H1 (cell line): Measurements from ENCODE around the gene CNN3. TPM values are rescaled to one million over a fixed set of nuclear protein-coding genes. Genes with fewer than 3 reads are reported as not detected.
A peak's percentile ranks its signal among the peaks of the same experiment; 100 is the strongest.

Source experiments
- CTCF ChIA-PET: fragments of 300-600 bp; sonication (Branson Sonifier 250); formaldehyde crosslinking; loops from one replicate; lab custom pipeline; 2021; ENCODE audit not compliant: partially characterized antibody; lab: Charles Lee
- POLR2A ChIA-PET: fragments of 300-600 bp; sonication (Branson Sonifier 250); formaldehyde crosslinking; loops from one replicate; lab custom pipeline; 2021; ENCODE audit warnings: inconsistent platforms; ENCODE audit not compliant: partially characterized antibody; lab: Charles Lee
- DNase-seq, 2 experiments: peaks; one replicate each; pipeline versions ENCODE4 v3.0.0 to v3.0.0-alpha.2; 2010 to 2022; ENCODE audit warnings: low spot score in 2 of 2, low read depth in 1 of 2, mixed read lengths in 1 of 2
- FAIRE-seq: peaks from 2 replicates; lab custom pipeline; 2011; peaks lifted over from hg19 to GRCh38; lab: Jason Lieb, UNC
- H2AFZ ChIP-seq: 2 replicates; pipeline ENCODE4 v1.8.1; 2012; ENCODE audit warnings: low read length, inconsistent platforms
- H2AK5ac ChIP-seq: 2 replicates; pipeline ENCODE4 v1.6.1; 2013; ENCODE audit warnings: low read depth, low read length
- H2BK120ac ChIP-seq: replicated peaks from 2 replicates; pipeline ENCODE3; 2013; ENCODE audit warnings: low read depth, low read length, inconsistent platforms
- H2BK12ac ChIP-seq: 2 replicates; pipeline ENCODE4 v1.6.1; 2013; ENCODE audit warnings: low read depth, low read length
- H2BK15ac ChIP-seq: 2 replicates; pipeline ENCODE4 v1.6.1; 2013; ENCODE audit warnings: low read length
- H2BK20ac ChIP-seq: 2 replicates; pipeline ENCODE4 v1.6.1; 2013; ENCODE audit warnings: low read length
- H2BK5ac ChIP-seq: 2 replicates; pipeline ENCODE4 v1.6.1; 2013; ENCODE audit warnings: low read depth, low read length
- H3K14ac ChIP-seq: 2 replicates; pipeline ENCODE4 v1.6.1; 2013; ENCODE audit warnings: inconsistent platforms; ENCODE audit not compliant: insufficient read length
- H3K18ac ChIP-seq: 2 replicates; pipeline ENCODE4 v1.6.1; 2013; ENCODE audit warnings: low read length; ENCODE audit errors: extremely low read depth
- H3K23ac ChIP-seq: 2 replicates; pipeline ENCODE4 v1.6.1; 2013; ENCODE audit warnings: inconsistent platforms; ENCODE audit not compliant: insufficient read length
- H3K23me2 ChIP-seq: 2 replicates; pipeline ENCODE4 v1.6.1; 2013; ENCODE audit warnings: low read depth, low read length
- H3K27ac ChIP-seq: 2 replicates; pipeline ENCODE4 v1.6.1; 2011; ENCODE audit warnings: low read depth, low read length, inconsistent platforms
- H3K27me3 ChIP-seq, 4 experiments: replicated peaks in 1 of 4; 1 replicate in 1 of 4; 2 replicates in 3 of 4; pipeline versions ENCODE4 v1.6.1 to v1.8.1; 2011 to 2013; ENCODE audit warnings: low read length in 3 of 4, mild to moderate bottlenecking in 3 of 4, inconsistent platforms in 2 of 4, mixed read lengths in 2 of 4, moderate library complexity in 1 of 4; ENCODE audit not compliant: control insufficient read depth in 3 of 4, insufficient read depth in 3 of 4; ENCODE audit errors: extremely low read depth in 1 of 4
- H3K36me3 ChIP-seq, 4 experiments: 2 replicates each; pipeline versions ENCODE4 v1.6.1 to v1.8.1; 2011 to 2013; ENCODE audit warnings: mild to moderate bottlenecking in 4 of 4, low read length in 3 of 4, moderate library complexity in 2 of 4, control low read depth in 1 of 4, inconsistent platforms in 1 of 4; ENCODE audit not compliant: insufficient read depth in 4 of 4, control insufficient read depth in 2 of 4
- H3K4ac ChIP-seq: replicated peaks from 2 replicates; pipeline ENCODE3; 2013; ENCODE audit warnings: low read length, low read depth, mixed read lengths, inconsistent platforms; ENCODE audit not compliant: insufficient read length
- H3K4me1 ChIP-seq, 4 experiments: replicated peaks in 1 of 4; 1 replicate in 1 of 4; 2 replicates in 3 of 4; pipeline versions ENCODE4 v1.6.1 to v1.8.1; 2011 to 2013; ENCODE audit warnings: low read length in 3 of 4, inconsistent platforms in 2 of 4, mixed read lengths in 1 of 4; ENCODE audit not compliant: insufficient read depth in 4 of 4, control insufficient read depth in 3 of 4
- H3K4me2 ChIP-seq, 2 experiments: 2 replicates each; pipeline versions ENCODE4 v1.6.1 to v1.8.1; 2011 to 2013; ENCODE audit warnings: low read depth in 2 of 2, low read length in 2 of 2, control low read depth in 1 of 2, inconsistent platforms in 1 of 2, mild to moderate bottlenecking in 1 of 2; ENCODE audit not compliant: insufficient read depth in 1 of 2
- H3K4me3 ChIP-seq, 4 experiments: fragments of 200-600, 300-600 bp in 1 of 4; sonication (generic), shearing (Covaris generic), sonication (Bioruptor Twin) in 1 of 4; 2 replicates each; pipeline versions ENCODE4 v1.5.1 to v1.8.1; 2011 to 2016; ENCODE audit warnings: low read length in 4 of 4, low read depth in 3 of 4, control low read depth in 2 of 4, inconsistent platforms in 2 of 4, mild to moderate bottlenecking in 2 of 4, mixed read lengths in 1 of 4, moderate library complexity in 1 of 4; ENCODE audit not compliant: insufficient read depth in 2 of 4; ENCODE audit errors: extremely low read depth in 1 of 4
- H3K56ac ChIP-seq: replicated peaks from 2 replicates; pipeline ENCODE3; 2013; ENCODE audit warnings: low read depth, mild to moderate bottlenecking, mixed read lengths, low read length, inconsistent platforms; ENCODE audit not compliant: insufficient read length
- H3K79me1 ChIP-seq: 2 replicates; pipeline ENCODE4 v1.6.1; 2013; ENCODE audit warnings: low read depth, low read length, control low read depth
- H3K79me2 ChIP-seq, 2 experiments: 2 replicates each; pipeline versions ENCODE4 v1.6.1 to v1.8.1; 2012 to 2013; ENCODE audit warnings: low read length in 2 of 2, mild to moderate bottlenecking in 2 of 2, inconsistent platforms in 1 of 2; ENCODE audit not compliant: insufficient read depth in 2 of 2, control insufficient read depth in 1 of 2
- H3K9ac ChIP-seq, 4 experiments: replicated peaks in 1 of 4; 1 replicate in 1 of 4; 2 replicates in 3 of 4; pipeline versions ENCODE4 v1.6.1 to v1.8.1; 2011 to 2013; ENCODE audit warnings: low read depth in 3 of 4, low read length in 3 of 4, control low read depth in 2 of 4, mild to moderate bottlenecking in 2 of 4, moderate library complexity in 2 of 4, inconsistent platforms in 1 of 4; ENCODE audit errors: extremely low read depth in 1 of 4
- H3K9me3 ChIP-seq, 2 experiments: 2 replicates each; pipeline versions ENCODE4 v1.6.1 to v1.8.1; 2012 to 2013; ENCODE audit warnings: mild to moderate bottlenecking in 2 of 2, moderate library complexity in 2 of 2, control low read depth in 1 of 2, inconsistent platforms in 1 of 2, low read depth in 1 of 2, low read length in 1 of 2, mixed read lengths in 1 of 2; ENCODE audit not compliant: insufficient read depth in 2 of 2
- H4K20me1 ChIP-seq, 2 experiments: replicated peaks in 1 of 2; 2 replicates each; pipeline versions ENCODE3 to v1.8.1; 2011 to 2013; ENCODE audit warnings: inconsistent platforms in 2 of 2, low read length in 2 of 2, mild to moderate bottlenecking in 1 of 2; ENCODE audit not compliant: insufficient read depth in 2 of 2, control insufficient read depth in 1 of 2
- H4K5ac ChIP-seq: 2 replicates; pipeline ENCODE4 v1.6.1; 2013; ENCODE audit warnings: low read length, low read depth, mixed read lengths, inconsistent platforms; ENCODE audit not compliant: insufficient read length
- H4K8ac ChIP-seq: 2 replicates; pipeline ENCODE4 v1.8.0; 2013; ENCODE audit warnings: mild to moderate bottlenecking, moderate library complexity, low read length, inconsistent platforms; ENCODE audit not compliant: insufficient read depth; ENCODE audit errors: extremely low read depth
- H4K91ac ChIP-seq: replicated peaks from 2 replicates; pipeline ENCODE3; 2013; ENCODE audit warnings: low read length, mixed read lengths, inconsistent platforms; ENCODE audit not compliant: insufficient read length
- HDAC2 ChIP-seq, 2 experiments: fragments of 300-600 bp in 1 of 2; sonication (generic) in 1 of 2; IDR thresholded peaks; 2 replicates each; pipeline ENCODE4 v1.6.1; 2011 to 2012; ENCODE audit warnings: low read depth in 2 of 2, low read length in 2 of 2, mild to moderate bottlenecking in 2 of 2, moderate library complexity in 2 of 2, borderline replicate concordance in 1 of 2, inconsistent platforms in 1 of 2
- KDM1A ChIP-seq: fragments of 200-600, 300-600 bp; sonication (generic); IDR thresholded peaks from 2 replicates; pipeline ENCODE4 v1.7.1; 2016; ENCODE audit warnings: mild to moderate bottlenecking, low read length, borderline replicate concordance
- KDM4A ChIP-seq: IDR thresholded peaks from one replicate; pipeline ENCODE4 v1.7.1; 2012; ENCODE audit warnings: low read depth, mild to moderate bottlenecking, moderate library complexity, low read length, inconsistent platforms; ENCODE audit not compliant: severe bottlenecking
- KDM5A ChIP-seq: fragments of 200-600 bp; IDR thresholded peaks from 2 replicates; pipeline ENCODE4 v1.7.1; 2012; ENCODE audit warnings: mild to moderate bottlenecking, low read length, inconsistent platforms, mixed read lengths
- MAFK ChIP-seq: IDR thresholded peaks from 2 replicates; pipeline ENCODE4 v1.6.1; 2012; ENCODE audit warnings: low read depth, mild to moderate bottlenecking, improper control_type of control experiment, low read length
- PHF8 ChIP-seq: fragments of 200-600 bp; sonication (generic); conservative IDR thresholded peaks from 2 replicates; pipeline ENCODE4 v1.7.1; 2012; ENCODE audit warnings: low read depth, mild to moderate bottlenecking, inconsistent platforms, low read length, moderate library complexity
- POLR2A ChIP-seq, 2 experiments: IDR thresholded peaks; 1 replicate in 1 of 2; 2 replicates in 1 of 2; pipeline ENCODE4 v1.6.1; 2011; ENCODE audit warnings: low read depth in 2 of 2, low read length in 2 of 2, mild to moderate bottlenecking in 2 of 2; ENCODE audit errors: control extremely low read depth in 1 of 2
- WGBS, 2 experiments: shearing (Covaris generic) in 1 of 2; methylation state at CpG; one replicate each; pipeline versions ENCODE4 v1.1.6 to v1.1.7; 2013 to 2015; ENCODE audit warnings: low lambda C conversion rate in 2 of 2, mixed read lengths in 2 of 2, inconsistent platforms in 1 of 2, low coverage in 1 of 2, missing lambda C conversion rate in 1 of 2; ENCODE audit not compliant: insufficient replicate concordance in 2 of 2, insufficient coverage in 1 of 2, insufficient read length in 1 of 2; ENCODE audit errors: extremely low coverage in 1 of 2, missing lambda C conversion rate in 1 of 2; 5-methylcytosine and 5-hydroxymethylcytosine counted together
- polyA plus RNA-seq, 7 experiments: library from polyadenylated mRNA; depleted of rRNA in 3 of 7; stranded (reverse) in 5 of 7; unstranded in 2 of 7; fragments of >200 nt in 5 of 7; fragments of 200-250 nt in 2 of 7; gene quantifications; 1 replicate in 5 of 7; 2 replicates in 1 of 7; 4 replicates in 1 of 7; pipeline versions ENCODE4 v1.2.1 to v1.2.3, GENCODE V29; 2011 to 2013; ENCODE audit warnings: missing spikeins in 2 of 7, mixed read lengths in 2 of 7
- total RNA-seq: library from RNA; stranded (reverse); fragmentation: NEBNext Ultra II Directional; extraction: Animal tissue kit (Norgen Biotek cat#: 25700); gene quantifications from 2 replicates; pipeline ENCODE4 v1.2.1, GENCODE V29; 2021
- TF ChIP-seq, protein P1 (sequence below): IDR thresholded peaks from 2 replicates; pipeline ENCODE4 v1.6.1; 2012; ENCODE audit warnings: low read length, inconsistent platforms

CNN3 gene
- total and polyA plus RNA-seq, 2 of the 8 experiments (the other 6 are each of a cell fraction or from before 2014, with no cell fraction given), result 134 to 266 TPM

GRCh38 chr1:94927405-94928175, 680 bp upstream of the CNN3 start:
- FAIRE-seq (no peak), DNase-seq (peak in 1 of 2 experiments; percentile 23)
- Histone ChIP-seq H3K23ac (no peak overlapping the region), H3K79me1 (peaks cover 8% of the 10 kb centered on the region), H2BK5ac (peak overlapping the region; percentile 94), H2BK120ac (peak overlapping the region; percentile 98), H3K27me3 (no peaks in the 10 kb centered on the region), H3K4me2 (peak overlapping the region; percentile 76 to 85), H2BK15ac (no peak overlapping the region), H3K4ac (no peak overlapping the region), H2BK20ac (no peak overlapping the region), H3K36me3 (peaks cover 0 to 11% (median 0%) of the 10 kb centered on the region in 4 experiments; a peak in 1 of 8 replicates), H4K5ac (peak overlapping the region; percentile 64), H3K9me3 (no peaks in the 10 kb centered on the region), H3K56ac (peak overlapping the region; percentile 65), H4K20me1 (peaks cover 18 to 22% of the 10 kb centered on the region in 2 experiments), H3K4me1 (peaks cover 4 to 20% (median 14%) of the 10 kb centered on the region in 4 experiments; a peak in 6 of 7 replicates), H3K18ac (peak overlapping the region; percentile 80), H3K4me3 (peak overlapping the region; percentile 44 to 98 (median 64)), H3K27ac (peak overlapping the region; percentile 96), H3K79me2 (peaks cover 24 to 65% of the 10 kb centered on the region in 2 experiments), H2AFZ (peak overlapping the region; percentile 66; the same call in 1 of the 2 replicates), H4K8ac (peak overlapping the region; percentile 76; the same call in 1 of the 2 replicates), H3K23me2 (peaks cover 7% of the 10 kb centered on the region), H3K14ac (no peak overlapping the region), H2AK5ac (no peak overlapping the region), H2BK12ac (peak overlapping the region; percentile 40; the same call in 1 of the 2 replicates), H4K91ac (peak overlapping the region; percentile 98), H3K9ac (peak overlapping the region; percentile 72 to 87 (median 76))
- POLR2A ChIA-PET, result interaction anchor here (0.5 to 2.5 kb wide), 24 partner anchors 8 to 376 kb away, joined by 3 to 18 read pairs (median 3); no protein-coding TSS in a partner anchor
- CTCF ChIA-PET, result interaction anchor here (0.6 to 1.8 kb wide), 6 partner anchors 35 to 113 kb away, joined by 3 to 7 read pairs (median 3); no protein-coding TSS in a partner anchor
- 7% methylated on average over 40 of the region's 40 CpGs; no CpG with 5 or more reads in 1 of the 2 experiments for WGBS, 2 experiments
- TF ChIP-seq PHF8 (peak; percentile 62), POLR2A (IDR thresholded peaks at IDR 0.05; ENCODE audit: control extremely low read depth in 1 of 2, low read depth in 2 of 2, low read length in 2 of 2) (peak; percentile 62 to 86; a peak in 2 of 3 replicates), KDM5A (no peak), KDM4A (peak; percentile 1), KDM1A (no peak), HDAC2 (IDR thresholded peaks at IDR 0.05; ENCODE audit: borderline replicate concordance in 1 of 2, low read depth in 2 of 2, low read length in 2 of 2) (no peak; a peak in 1 of 4 replicates), MAFK (no peak)
- TF ChIP-seq, protein P1, sequence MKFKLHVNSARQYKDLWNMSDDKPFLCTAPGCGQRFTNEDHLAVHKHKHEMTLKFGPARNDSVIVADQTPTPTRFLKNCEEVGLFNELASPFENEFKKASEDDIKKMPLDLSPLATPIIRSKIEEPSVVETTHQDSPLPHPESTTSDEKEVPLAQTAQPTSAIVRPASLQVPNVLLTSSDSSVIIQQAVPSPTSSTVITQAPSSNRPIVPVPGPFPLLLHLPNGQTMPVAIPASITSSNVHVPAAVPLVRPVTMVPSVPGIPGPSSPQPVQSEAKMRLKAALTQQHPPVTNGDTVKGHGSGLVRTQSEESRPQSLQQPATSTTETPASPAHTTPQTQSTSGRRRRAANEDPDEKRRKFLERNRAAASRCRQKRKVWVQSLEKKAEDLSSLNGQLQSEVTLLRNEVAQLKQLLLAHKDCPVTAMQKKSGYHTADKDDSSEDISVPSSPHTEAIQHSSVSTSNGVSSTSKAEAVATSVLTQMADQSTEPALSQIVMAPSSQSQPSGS, result no peak
